Activated CD4-positive, CD25-positive, alpha-beta regulatory T cell treated with anti-CD3 and anti-CD28 coated beads, Interleukin-2, amount 50 U/mL, for 24 hours (primary cell): ENCODE results near the gene EDRF1.

Experiments
- ATAC-seq, 2 donors: fragments of 150-1000 bp; cut with Tn5 transposase; one replicate each; pipeline ENCODE4 v1.10.0; 2021; ENCODE audit warnings: mild to moderate bottlenecking in 1 of 2, moderate library complexity in 1 of 2

The EDRF1 gene

GRCh38 chr10:125768219-125768855 is 48.8 kb downstream of the EDRF1 start:
- no peak for ATAC-seq

DNA sequence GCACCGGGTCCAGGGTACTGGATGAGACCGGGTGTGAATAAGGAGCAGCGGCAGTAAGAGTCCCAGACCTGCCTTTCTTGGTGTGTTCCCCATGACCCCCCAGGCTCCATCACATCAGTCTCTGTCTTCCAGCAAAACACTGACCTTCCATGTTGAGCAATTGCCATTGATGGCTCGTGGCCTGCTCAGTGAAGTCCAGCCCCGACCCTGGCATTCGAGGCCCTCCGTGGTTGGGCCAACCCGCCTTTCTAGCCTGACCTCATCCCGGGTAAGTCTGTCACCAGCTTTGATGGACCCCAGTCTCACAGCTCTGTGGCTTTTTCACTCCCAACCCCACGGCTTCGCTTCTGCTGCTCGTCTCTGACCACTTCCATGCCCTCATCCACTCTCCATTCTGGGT is 49.7 kb downstream of the EDRF1 start:
- no peak for ATAC-seq

DNA sequence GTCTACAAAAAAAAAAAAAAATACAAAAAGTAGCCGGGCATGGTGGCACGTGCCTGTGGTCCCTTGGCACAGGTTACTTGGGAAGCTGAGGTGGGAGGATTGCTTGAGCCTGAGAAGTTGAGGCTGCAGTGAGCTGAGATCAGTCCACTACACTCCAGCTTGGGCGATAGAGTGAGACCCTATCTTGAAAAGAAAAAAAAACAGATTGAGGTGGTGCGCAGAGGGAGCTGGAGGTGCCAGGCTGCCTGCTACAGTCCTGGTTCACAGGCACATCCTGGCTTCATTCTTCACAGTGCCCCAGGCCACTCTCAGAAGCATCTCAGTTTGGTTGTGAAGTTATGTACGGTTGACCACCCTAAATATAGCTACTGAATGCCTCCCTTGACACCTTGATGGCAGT is 51.3 kb downstream of the EDRF1 start:
- ATAC-seq = no peak

DNA sequence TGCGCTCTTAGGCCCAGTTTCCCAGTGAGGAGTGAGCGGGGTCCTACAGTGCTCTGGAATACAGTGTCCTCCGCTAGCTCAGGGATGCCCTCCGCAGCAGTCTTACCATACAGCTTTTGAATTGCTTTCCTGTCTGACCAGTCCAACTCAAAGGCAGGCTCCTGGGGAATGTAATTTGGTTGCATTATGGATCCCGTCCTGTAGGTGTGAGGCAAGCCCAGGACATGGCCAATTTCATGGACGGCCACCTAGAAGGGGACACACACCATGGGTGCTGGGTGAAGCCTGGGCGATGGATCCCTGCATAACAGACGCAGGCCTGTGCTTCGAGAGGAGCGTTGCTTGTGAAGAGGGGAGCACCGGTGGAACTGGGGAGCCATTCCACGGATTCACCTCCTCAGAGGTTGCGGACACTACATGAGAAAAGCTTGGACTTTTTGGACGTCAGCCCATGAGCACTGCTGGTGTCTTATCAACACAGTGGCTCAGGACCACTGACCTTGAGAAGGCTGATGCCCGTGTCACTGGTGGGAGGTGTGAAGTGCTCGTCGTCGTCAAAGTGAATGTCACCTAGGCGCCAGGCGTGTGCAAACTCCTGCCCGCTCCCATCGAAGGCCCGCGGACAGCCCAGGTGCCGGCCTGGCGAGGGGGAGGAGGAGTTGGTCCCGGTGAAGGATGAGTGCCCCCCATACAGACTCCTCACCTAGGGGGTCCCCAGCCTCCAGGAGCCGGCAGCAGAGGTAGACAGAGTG is 52.8 kb downstream of the EDRF1 start:
- no peak for ATAC-seq

GRCh38 chr10:125772864-125773180 is 53.3 kb downstream of the EDRF1 start:
- ATAC-seq = no peak

DNA sequence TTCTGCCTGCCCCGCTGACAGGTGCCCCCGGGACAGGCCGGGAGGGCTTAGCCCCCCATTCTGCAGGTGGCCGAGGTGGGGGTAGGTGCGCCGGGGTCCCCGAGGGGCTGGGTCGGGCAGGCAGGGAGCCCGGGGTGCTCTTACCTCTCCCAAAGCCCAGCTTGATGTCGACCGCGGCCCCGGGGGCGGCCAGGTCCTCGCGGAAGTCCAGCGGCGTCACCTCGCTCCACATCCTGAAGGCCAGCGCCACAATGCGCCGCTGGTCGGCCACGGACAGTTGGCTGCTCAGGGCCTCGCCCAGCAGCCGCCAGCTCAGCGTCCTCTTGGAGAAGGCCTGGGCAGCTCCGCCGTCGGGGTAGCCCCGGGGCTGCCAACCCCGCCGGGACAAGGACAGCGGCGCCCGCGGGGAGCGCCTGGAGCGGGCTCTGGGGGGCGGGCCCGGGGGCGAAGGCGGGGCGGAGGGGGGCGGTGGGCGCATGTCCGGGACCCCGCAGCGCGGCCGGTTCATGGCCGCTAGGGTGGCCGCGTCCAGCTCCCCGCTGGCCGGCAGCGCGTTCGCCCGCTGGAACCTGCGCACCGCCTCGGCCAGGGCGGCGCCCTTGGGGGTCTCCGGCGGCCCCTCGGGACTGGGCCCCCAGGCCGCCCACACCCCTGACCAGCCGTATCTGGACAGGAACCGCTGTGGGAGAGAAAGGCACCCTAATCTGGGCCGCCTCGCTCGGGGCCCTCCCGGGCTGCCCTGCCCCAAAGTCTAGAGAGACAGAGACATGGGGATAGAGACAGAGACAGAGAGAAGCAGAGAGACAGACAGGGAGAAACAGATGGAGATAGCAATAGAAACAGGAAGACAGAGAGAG is 54.4 kb downstream of the EDRF1 start:
- ATAC-seq = no peak

- ATAC-seq = no peak
Observed at GRCh38 chr10:125774581-125775191, 55.2 kb downstream of the EDRF1 start.

- ATAC-seq = no peak
Observed at GRCh38 chr10:125775491-125776106, 56.1 kb downstream of the EDRF1 start, which contains the start of gene MMP21. MMP21 (minus strand) TSS chr10:125775821; CDS start chr10:125775821, 0 bp downstream.

- ATAC-seq = no peak
Observed at GRCh38 chr10:125777806-125778205, 58.3 kb downstream of the EDRF1 start.

GRCh38 chr10:125778556-125778955 is 59.0 kb downstream of the EDRF1 start:
- no peak for ATAC-seq

DNA sequence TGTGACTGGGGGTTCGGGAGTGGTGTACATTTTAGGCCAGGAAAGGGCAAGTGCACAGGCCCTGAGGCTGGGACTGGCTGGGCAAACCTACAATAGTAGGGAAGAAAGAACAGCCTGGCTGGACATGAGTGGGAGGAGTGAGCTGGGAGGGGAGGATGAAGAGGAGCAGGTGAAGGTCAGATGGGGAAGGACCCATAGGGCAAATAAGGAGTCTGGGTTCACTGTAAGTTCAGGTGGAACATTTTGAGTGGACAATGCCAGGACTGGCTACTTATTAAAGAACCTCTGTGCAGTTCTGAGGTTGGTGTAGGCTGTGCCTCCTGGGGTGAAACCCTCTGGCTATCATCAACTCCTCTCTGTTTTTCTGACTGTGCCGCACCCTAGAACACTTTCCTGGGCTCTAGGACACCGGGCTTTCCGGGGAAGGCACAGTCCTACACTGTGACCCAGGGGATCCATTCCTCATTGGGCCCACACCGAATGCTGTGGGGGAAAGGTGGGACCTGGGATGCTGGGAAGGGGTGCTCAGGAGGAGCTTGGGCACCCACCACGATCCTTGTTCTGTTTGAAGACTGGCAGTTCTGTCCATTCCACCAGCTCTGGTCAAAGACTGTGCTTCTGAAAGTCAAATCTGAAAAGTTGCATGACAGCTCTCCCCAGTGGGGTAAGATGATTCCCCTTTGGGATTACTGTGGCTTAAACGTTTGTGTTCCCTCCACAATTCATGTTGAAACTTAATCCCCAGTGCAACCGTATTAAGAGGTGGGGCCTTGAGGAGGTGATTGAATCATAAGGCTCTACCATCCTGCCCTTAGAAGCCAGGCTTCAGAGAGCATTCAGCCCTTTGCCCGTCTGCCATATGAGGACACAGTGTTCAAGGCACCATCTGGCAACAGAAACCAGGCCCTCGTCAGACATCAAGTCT is 60.2 kb downstream of the EDRF1 start:
- ATAC-seq = no peak

- no peak for ATAC-seq
Observed at GRCh38 chr10:125781374-125781773, 61.9 kb downstream of the EDRF1 start.

GRCh38 chr10:125782054-125782453 is 62.5 kb downstream of the EDRF1 start:
- no peak for ATAC-seq

DNA sequence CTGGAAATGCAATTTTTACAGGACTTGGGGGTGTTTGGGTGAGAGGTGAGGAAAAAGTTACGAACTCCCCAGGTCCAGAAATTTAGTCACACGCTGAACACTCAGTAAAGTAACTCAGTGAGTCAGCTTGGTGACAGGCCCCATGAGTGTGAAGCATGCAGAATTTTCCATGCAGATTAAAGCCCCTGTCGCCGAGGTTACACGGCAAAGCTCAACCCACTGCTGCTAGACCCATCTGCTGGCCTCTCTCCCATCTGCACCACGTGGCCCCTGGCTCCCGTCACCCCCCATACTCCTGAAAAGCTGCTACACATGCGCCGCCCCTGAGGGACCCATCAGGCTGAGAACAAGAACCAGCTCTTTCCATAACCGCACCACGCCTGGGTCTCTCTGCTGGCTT is 63.1 kb downstream of the EDRF1 start:
- no peak for ATAC-seq

DNA sequence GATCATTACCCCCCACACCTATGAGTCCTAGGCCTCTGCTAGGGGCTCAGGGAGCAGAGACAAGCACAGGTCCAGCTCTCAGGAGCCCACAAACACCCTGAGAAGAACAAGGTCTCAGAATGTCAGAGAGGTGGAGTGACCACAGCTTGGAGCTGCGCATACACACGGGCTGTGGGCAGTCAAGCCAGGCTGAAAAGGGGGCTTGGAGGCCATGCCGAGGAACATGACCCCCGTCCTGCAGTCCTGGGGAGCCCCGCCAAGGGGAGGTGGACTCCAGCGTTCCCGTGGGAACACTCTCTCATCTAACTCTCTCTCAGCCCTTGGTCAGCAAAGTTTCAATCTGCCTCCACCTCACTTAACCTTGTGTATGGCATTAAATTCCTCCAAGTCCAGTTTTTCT is 63.9 kb downstream of the EDRF1 start:
- ATAC-seq = no peak

DNA sequence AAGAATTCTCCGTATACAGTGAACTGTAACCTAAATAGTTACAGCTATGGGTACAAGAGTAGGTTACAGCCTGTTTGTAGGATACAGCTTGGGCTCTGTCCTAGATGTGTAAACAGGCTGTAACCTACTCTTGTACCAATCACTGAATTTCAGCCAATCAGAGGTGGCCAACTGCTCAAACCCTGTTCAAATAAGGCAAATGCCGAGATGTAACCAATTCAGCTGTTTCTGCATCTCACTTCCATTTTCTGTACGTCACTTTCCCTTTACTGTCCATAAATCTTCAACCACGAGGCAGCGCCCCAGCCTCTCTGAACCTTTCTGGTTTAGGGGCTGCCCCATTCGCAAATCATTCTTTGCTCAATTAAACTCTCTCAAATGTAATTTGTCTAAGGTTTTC is 64.4 kb downstream of the EDRF1 start:
- ATAC-seq = no peak

GRCh38 chr10:125785791-125786190 is 66.3 kb downstream of the EDRF1 start:
- ATAC-seq = no peak

GRCh38 chr10:125788156-125789034 is 68.9 kb downstream of the EDRF1 start:
- ATAC-seq = peak; percentile 44 to 62

- no peak for ATAC-seq
Observed at GRCh38 chr10:125792342-125793300, 73.1 kb downstream of the EDRF1 start.
